HG03460 (cell line): Measurements from ENCODE around the gene PFDN4.

Experiments used
- ATAC-seq: cut with Tn5 transposase; IDR thresholded peaks from one replicate; pipeline ENCODE4 v1.9.1; 2021; ENCODE audit not compliant: unreplicated experiment

Gene PFDN4

DNA sequence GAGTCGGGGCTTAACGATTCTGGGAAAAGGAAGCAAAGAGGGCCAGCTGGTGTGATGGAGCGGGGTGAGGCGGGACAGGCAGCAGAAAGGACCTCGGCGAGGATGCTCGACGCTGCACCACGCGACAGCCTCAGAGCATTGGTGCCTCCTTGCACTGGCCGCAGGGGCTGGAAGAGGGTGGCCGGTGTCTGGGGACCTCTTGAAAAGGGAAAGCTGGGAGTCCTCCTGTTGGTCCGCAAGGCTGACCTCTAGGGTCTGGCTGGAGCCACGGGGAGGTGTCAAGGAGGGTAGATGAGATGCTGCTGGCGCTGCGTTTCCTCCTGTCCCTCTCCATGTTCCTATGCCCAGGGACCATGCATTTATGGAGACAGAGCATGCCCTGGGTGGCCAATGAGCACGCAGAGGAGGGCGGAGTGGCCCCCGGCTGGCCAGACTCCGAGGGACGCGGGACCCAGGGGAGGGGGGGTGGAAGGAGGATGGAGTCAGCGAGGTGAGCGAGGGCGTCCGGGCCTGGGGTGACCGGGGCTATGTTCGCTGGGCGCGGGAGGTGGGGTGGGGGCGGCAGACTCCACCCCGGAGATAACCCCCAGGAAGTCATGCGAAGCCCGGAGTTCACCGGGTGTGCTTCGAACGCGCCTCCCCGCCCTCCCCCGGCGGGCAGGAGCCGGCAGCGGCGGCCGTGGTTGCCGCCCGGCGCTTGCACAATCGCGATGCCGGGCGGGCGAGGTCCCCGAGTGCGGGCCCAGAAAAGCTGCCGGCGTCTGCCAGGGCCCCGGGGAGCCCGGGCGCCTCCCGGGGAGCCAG is 34.0 kb upstream of the PFDN4 start, which contains the start of gene CYP24A1:
Gene CYP24A1 (minus strand): TSS at position 334 of the 804 bp plus-strand sequence. CDS start 407 bp downstream, outside the sequence.
- no peak for ATAC-seq

- ATAC-seq, result no peak
Observed at GRCh38 chr20:54174457-54175175, 33.3 kb upstream of the PFDN4 start.

GRCh38 chr20:54176610-54177009 is 31.3 kb upstream of the PFDN4 start:
- ATAC-seq, result no peak

DNA sequence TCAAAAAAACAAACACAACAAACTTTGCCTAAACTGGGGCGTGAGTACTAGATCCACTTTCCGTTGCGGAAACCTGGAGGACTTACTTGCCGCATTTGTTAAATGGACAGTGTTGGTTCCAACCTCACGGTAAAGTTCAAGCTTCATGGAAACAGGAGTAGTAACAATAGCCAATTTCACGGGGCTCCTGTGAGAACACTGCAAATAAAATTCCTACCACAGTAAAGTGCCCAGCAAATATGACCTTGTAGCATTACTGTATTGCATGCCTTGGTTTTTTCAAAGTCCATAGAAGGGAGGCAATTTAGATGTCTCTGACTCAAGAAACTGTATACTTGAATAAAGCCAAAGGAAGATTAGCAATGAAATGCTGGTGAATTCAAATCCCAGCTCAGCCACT is 30.5 kb upstream of the PFDN4 start:
- no peak for ATAC-seq

GRCh38 chr20:54178256-54178655 is 29.6 kb upstream of the PFDN4 start:
- no peak for ATAC-seq

DNA sequence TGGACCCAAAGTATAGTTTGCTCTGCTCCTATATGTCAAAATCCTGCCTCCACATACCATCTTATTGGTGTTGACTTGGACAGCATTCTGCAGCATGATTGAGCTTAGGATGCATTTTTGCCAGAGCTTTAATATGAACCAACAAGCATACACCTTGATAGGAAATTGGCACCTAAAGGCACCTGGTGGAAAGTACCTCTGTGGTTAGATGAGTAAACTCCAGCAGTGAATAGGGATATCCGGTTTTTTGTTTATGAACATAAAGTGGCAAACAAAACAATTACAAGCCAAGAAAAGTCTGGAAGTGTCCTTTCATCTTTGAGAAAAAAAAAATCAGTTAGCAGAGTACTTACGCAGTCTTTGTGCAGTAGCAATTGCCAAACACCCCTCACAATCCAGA is 27.9 kb upstream of the PFDN4 start:
- ATAC-seq, result no peak

GRCh38 chr20:54180931-54181330 is 27.0 kb upstream of the PFDN4 start:
- ATAC-seq, result no peak

DNA sequence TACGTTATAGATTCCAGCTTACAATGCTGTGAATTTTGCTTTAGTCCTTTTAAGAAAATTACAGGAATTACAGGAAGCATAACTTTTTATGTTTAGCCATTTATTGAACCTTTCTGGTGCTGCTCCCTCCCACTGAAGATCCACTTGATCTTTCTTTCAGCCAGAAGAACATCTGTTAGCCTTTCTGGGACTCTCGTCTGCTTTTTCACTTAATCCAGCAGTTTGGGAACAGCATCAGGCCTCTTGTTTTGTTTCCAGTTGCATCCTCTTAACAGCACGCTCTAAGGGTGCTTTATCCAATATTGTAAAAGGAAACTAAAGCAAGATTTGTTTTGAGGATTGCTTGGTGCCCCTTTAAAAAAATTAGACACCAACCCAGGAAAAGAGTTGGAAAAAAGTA is 23.8 kb upstream of the PFDN4 start:
- ATAC-seq, result no peak

DNA sequence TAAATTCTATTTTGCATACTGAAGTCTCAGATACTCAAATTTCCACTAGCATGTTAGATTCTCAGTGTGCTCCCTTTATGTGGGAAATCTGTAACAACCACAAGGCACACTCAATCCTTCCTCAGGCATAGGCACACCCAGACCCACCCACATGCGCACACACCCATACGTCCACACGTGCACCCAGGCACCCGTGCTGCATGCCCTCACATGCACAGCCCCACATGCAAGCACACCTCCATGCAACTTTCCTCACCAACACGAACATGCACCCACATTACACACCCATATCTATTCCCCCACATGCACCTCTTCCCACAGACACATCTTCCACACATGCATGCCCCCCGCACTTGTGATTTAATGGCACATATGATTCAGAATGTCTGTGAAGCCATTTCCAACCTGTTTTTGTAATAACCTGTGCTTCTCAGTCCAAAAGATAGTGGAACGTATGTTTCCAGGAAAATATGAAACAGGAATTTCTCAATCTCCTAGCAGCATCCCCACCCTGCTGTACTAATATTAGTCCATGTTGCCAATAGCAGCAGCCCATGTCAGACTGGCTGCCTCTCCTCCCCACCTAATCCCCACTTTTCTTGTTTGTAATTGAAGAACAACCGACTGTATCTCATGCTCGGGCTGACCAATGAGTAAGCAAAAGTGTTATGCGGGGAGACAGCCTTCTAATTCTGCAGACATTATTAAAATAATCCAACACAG is 22.8 kb upstream of the PFDN4 start:
- ATAC-seq, result no peak

GRCh38 chr20:54188132-54188849 is 19.6 kb upstream of the PFDN4 start:
- ATAC-seq, result no peak

DNA sequence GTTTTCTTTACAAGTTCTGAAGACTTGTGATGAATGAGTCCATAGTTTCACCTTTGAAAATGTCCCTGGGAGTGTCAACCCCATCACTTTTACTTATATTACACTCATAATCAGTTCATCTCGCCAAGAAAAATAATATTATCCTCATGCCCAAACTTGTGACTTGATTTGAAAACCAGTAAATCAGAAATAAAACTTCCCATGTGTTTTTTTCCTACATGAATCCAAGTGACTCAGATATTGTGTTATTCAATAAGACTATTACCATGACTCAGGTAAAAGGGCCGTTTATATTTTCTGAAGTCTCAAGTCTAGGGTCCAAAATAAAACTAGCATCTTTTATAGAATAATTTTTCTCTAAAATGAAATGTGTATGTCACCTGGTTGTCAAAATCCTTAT is 18.3 kb upstream of the PFDN4 start:
- no peak for ATAC-seq

GRCh38 chr20:54190217-54190616 is 17.7 kb upstream of the PFDN4 start:
- ATAC-seq, result no peak

DNA sequence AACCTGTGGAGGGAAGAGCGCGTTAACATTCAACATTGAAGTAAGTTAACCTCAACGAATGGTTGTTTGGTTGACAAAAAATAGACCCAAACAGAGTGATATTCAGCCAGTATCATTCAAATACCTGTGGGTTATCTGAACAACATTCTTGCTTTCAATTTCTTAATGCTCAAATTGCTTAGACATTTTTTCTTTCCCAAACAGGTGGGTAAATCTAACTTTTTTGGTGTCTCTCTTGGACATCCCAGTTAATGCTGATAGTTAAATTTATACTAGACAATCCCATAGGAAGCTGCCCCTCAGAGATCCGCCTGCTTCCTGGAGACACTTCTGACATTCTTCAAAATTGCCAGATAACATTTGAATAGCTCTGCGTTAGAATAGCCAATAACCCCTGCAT is 14.1 kb upstream of the PFDN4 start:
- ATAC-seq, result no peak

DNA sequence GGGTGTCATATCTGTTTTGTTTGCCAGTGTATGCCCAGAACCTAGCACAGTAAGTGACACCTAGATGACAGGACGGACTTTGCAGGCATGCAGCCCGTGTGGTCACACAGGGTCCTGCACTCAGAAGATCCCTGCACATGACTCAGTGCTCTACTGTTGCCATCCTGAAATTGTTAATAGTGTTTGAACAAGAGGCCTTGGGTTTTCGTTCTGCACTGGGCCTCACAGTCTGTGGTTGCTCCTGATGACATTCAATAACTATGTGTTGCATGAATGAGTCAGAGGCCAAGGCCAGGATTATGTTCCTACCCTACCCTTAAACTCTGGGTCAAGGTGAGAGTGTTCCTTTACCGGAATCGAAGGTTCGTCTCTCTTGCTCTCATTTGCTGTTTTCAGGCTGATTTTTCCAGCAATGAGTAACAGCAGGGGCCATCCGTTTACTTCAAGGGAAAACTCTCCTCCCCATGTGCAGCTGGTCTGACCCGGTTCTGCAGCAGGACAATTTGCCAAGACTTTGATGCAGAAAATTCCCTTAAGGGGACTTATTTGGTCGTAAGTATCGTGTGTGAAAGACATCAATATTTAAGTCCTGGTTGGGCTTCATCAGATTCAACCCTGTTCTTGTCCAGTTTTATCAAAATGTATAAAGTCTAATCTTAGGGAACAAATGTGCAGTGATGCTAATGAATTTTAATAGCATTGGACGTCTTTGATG is 13.0 kb upstream of the PFDN4 start:
- no peak for ATAC-seq

- ATAC-seq, result no peak
Observed at GRCh38 chr20:54195483-54196472, 12.1 kb upstream of the PFDN4 start.

DNA sequence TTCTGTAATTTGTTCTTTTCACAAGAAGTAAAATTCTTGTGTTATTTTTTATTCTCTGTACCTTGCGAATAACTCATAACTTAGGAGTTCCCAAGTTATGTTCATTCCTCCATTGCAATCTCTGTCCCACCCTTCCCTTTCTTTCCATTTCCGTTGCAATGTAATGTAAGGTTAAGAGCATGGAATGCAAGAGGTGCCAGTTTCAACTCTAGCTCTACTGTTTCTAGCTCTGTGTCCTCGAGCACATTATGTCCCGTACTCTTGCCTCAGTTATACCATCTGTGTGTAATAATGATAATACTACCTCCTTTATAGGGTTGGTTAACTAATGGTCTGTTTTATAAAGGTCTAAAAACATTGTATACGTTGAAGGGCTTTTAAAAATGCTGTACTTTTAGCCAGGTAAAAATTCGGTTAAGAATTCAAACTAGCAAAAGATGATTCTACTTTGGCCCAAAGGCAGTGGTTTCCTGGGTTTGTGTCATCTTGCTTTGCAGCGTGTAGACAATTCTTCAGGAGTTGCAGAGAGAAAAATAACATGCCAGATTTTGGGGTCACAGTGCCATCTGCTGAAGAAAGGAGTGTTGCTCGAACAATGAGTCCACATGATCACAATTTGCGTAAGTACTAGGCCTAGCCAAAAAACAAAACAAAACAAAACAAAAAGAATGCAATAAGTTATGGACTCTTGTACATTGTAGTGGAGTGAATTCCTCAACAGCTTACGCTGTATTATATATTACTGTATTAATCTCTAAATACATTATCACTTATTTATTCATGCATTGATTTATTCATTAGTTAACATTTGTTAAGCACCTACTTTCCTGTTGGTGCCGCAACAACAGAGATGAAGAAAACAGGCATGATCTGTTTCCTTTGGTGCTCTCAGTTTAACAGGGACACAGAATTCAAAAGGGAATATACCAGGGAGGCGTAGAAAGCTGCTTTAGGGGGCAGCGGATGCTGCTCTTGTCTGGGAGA is 10.0 kb upstream of the PFDN4 start:
- no peak for ATAC-seq

- ATAC-seq, result no peak
Observed at GRCh38 chr20:54199283-54199682, 8.6 kb upstream of the PFDN4 start.

DNA sequence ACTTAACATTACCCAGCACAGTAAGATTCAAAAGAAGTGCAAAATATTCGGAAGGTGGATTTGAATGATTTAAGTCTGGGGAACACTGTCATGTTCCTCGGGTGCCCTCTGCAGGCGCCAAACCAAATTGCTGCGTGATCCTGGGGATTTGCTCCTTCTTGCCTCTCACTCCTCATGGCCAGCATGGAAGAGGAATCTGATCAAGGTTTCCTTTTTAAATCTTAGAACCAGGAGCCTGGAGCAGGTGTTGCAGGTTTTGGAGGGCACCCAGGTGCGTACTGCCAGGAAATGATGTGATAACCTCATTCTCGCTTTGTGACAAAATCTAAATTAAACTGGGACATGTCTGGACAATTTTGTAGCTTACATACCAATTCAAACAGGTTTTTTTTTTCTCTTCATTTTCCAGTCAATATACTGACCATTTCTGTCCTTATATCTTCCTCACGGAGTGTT is 8.1 kb upstream of the PFDN4 start:
- ATAC-seq, result peak; percentile 68
